Measurements from ENCODE around the gene NRXN3. TPM values are rescaled to one million over a fixed set of nuclear protein-coding genes. Genes with fewer than 3 reads are reported as not detected.

The NRXN3 gene
- total RNA-seq, 1 experiment from 2014 or later, result not detected

DNA sequence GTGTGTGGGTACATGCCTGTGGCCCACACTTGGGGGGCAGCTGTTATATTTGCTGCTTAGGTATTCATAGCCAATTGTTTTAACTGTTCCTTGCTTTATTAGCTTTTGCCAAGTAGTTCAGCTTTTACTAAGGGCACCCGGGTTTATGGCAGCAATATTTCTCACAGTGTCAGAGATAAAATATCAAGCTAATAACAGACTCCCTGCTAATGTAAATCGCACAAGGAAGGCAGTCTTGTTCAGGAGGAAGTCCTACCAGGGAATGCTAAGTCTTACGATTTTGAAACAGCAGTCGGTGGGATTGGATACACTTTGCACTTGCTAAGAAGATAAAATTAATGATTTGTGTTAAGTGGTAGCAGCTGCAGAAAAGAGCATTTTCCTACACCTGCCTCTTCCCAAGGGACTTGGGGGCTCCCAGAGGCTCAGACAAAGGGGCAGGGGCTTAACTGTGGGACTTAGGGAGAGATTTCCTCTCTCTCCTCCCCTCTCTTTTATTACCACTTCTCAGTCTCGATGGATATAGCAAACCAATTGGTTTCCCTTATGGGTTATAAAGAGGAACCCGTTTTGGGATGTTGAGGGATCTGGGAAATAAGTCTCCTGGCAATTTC is 175.1 kb downstream of the NRXN3 start:
- intact Hi-C loops (cut with micrococcal nuclease; ENCODE audit: unreplicated experiment), result no loop called here
- ChIA-PET POLR2A (ENCODE audit: unreplicated experiment) (no interaction called here), CTCF (no interaction called here)
- Histone ChIP-seq H2AFZ (no peak overlapping the region), H3K9me2 (ENCODE audit: insufficient read depth) (no peaks in the 10 kb centered on the region), H3K79me2 (ENCODE audit: low read depth) (no peaks in the 10 kb centered on the region), H3K4me3 (no peak overlapping the region), H3K27me3 (ENCODE audit: insufficient read depth, low read depth) (peaks cover 57% of the 10 kb centered on the region), H3K4me2 (no peak overlapping the region), H3F3A (ENCODE audit: insufficient read depth, low read depth) (no peaks in the 10 kb centered on the region), H3K4me1 (replicated peaks; ENCODE audit: insufficient read depth) (no peaks in the 10 kb centered on the region), H4K20me1 (ENCODE audit: insufficient read depth) (no peaks in the 10 kb centered on the region), H3K27ac (no peak overlapping the region), H3K36me3 (ENCODE audit: low read depth) (no peaks in the 10 kb centered on the region), H3K9me3 (ENCODE audit: insufficient read depth, low read depth) (no peaks in the 10 kb centered on the region)
- no peak for DNase-seq
- TF ChIP-seq EZH2 (IDR thresholded peaks at IDR 0.05; ENCODE audit: low read depth), result no peak
- TF ChIP-seq, protein P1, sequence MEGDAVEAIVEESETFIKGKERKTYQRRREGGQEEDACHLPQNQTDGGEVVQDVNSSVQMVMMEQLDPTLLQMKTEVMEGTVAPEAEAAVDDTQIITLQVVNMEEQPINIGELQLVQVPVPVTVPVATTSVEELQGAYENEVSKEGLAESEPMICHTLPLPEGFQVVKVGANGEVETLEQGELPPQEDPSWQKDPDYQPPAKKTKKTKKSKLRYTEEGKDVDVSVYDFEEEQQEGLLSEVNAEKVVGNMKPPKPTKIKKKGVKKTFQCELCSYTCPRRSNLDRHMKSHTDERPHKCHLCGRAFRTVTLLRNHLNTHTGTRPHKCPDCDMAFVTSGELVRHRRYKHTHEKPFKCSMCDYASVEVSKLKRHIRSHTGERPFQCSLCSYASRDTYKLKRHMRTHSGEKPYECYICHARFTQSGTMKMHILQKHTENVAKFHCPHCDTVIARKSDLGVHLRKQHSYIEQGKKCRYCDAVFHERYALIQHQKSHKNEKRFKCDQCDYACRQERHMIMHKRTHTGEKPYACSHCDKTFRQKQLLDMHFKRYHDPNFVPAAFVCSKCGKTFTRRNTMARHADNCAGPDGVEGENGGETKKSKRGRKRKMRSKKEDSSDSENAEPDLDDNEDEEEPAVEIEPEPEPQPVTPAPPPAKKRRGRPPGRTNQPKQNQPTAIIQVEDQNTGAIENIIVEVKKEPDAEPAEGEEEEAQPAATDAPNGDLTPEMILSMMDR (conservative IDR thresholded peaks at IDR 0.05), result no peak
- BruUV-seq (replicated peaks), result no TSS peak

DNA sequence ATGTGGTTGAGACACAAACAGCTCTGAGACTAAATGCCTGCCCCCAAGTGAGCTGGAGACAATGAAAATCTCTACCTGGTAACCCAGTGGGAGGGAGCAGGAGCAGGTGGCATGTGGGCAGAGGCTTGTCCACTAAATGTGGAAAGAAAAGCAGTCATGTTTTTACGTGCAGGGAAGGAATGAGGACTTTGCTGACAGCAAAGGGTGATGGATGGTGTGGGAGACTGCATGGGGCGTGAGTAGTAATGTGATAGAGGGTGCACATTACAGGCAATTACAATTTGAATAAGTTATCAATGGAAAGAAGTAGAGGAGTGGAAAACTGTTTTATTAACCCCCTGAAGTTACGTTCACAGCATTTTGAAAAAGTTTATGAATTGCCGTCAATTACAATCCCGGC is 176.6 kb downstream of the NRXN3 start:
- Histone ChIP-seq H3F3A (ENCODE audit: insufficient read depth, low read depth) (no peaks in the 10 kb centered on the region), H3K9me3 (ENCODE audit: insufficient read depth, low read depth) (no peaks in the 10 kb centered on the region), H4K20me1 (ENCODE audit: insufficient read depth) (no peaks in the 10 kb centered on the region), H3K4me2 (no peak overlapping the region), H3K79me2 (ENCODE audit: low read depth) (no peaks in the 10 kb centered on the region), H2AFZ (no peak overlapping the region), H3K9me2 (ENCODE audit: insufficient read depth) (no peaks in the 10 kb centered on the region), H3K4me1 (replicated peaks; ENCODE audit: insufficient read depth) (no peaks in the 10 kb centered on the region), H3K27ac (no peak overlapping the region), H3K36me3 (ENCODE audit: low read depth) (no peaks in the 10 kb centered on the region), H3K4me3 (no peak overlapping the region), H3K27me3 (ENCODE audit: insufficient read depth, low read depth) (peaks cover 58% of the 10 kb centered on the region)
- no peak for DNase-seq
- ChIA-PET CTCF (no interaction called here), POLR2A (ENCODE audit: unreplicated experiment) (no interaction called here)
- no TSS peak for BruUV-seq (replicated peaks)
- intact Hi-C loops (cut with micrococcal nuclease; ENCODE audit: unreplicated experiment), result no loop called here
- TF ChIP-seq, protein P1 (conservative IDR thresholded peaks at IDR 0.05), result no peak
- TF ChIP-seq EZH2 (IDR thresholded peaks at IDR 0.05; ENCODE audit: low read depth), result 0 out of 2 replicates have a peak, but pooled peaks have one; percentile 34

DNA sequence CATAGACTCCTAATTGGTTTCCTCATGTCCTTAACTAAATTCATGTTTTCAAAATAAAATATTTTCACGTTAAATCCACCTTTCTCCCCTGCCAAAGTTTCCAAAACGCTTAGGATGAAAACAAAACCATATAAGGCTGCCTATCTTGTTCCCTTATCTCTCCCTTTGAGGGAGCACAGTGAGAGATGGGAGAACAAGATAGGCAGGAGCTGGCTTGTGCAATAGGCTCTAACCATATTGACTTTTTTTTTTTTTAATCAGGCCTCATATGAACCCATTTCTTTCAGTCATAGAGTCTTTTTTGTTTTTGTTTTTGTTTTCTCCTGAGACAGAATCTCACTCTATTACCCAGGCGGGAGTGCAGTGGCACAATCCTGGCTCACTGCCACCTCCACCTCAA is 184.9 kb downstream of the NRXN3 start:
- Histone ChIP-seq H3K4me3 (no peak overlapping the region), H3K4me2 (no peak overlapping the region), H3K27me3 (ENCODE audit: insufficient read depth, low read depth) (peaks cover 44% of the 10 kb centered on the region), H3K79me2 (ENCODE audit: low read depth) (no peaks in the 10 kb centered on the region), H3K27ac (no peak overlapping the region), H3K36me3 (ENCODE audit: low read depth) (no peaks in the 10 kb centered on the region), H3F3A (ENCODE audit: insufficient read depth, low read depth) (no peaks in the 10 kb centered on the region), H3K9me3 (ENCODE audit: insufficient read depth, low read depth) (no peaks in the 10 kb centered on the region), H3K4me1 (replicated peaks; ENCODE audit: insufficient read depth) (no peaks in the 10 kb centered on the region), H2AFZ (no peak overlapping the region), H4K20me1 (ENCODE audit: insufficient read depth) (no peaks in the 10 kb centered on the region), H3K9me2 (ENCODE audit: insufficient read depth) (no peaks in the 10 kb centered on the region)
- intact Hi-C loops (cut with micrococcal nuclease; ENCODE audit: unreplicated experiment), result no loop called here
- TF ChIP-seq, protein P1 (conservative IDR thresholded peaks at IDR 0.05), result no peak
- TF ChIP-seq EZH2 (IDR thresholded peaks at IDR 0.05; ENCODE audit: low read depth), result no peak
- DNase-seq, result no peak
- no TSS peak for BruUV-seq (replicated peaks)
- POLR2A ChIA-PET (ENCODE audit: unreplicated experiment), result no interaction called here
- CTCF ChIA-PET, result no interaction called here

All from PC-9 (cell line).